AG10803 (cell line): Measurements from ENCODE around the gene LIMS2.
A peak's percentile ranks its signal among the peaks of the same experiment; 100 is the strongest.

Source experiments
- DNase-seq: peaks from one replicate; pipeline ENCODE4 v3.0.0; 2010; ENCODE audit warnings: low read depth
- H3K4me3 ChIP-seq: 2 replicates; pipeline ENCODE4 v1.5.1; 2011; ENCODE audit warnings: mild to moderate bottlenecking, low read length, control low read depth
- CTCF ChIP-seq: conservative IDR thresholded peaks from 2 replicates; pipeline ENCODE4 v1.5.1; 2011; ENCODE audit warnings: mild to moderate bottlenecking, low read length, control low read depth, inconsistent platforms

Gene LIMS2

DNA sequence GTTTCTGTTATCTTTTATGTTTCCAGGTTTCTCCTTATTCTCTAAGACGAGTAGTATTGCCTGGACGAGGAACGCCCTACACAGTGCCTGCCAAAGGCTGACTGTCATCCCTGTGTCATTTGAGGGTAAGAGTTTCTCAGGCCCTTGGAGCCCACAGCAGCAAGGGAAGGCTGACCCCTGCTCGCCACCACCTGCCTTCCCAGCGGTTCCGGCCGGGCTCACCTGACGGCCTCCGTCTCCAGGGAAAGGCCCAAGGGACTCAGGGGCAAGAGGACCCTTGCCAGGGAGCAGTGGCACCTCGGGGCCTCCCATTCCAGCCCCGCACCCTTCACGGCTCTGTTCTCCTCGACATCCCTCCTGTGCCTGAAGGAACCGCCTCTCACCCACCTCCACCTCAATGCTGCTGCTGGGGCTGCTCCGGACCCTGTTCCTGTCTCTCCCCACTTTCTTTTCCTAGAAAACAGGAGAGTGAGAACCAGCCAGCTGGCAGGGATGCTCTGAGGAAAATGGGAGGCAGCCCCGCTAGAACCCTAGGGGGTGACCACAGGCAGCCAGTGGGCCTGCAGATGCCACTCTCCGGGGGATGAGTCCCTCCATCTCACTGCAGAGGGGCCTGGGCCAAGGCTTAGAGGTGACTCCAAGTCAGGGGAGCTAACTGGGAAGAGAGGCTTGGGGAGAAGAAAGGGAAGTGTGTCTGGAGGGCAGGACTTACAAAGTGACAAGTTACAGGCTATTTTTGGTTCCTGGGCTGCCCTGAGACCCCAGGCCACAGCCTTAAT lies 1.9 kb downstream of the LIMS2 start:
- peak overlapping the region; percentile 70 for H3K4me3 ChIP-seq
- no peak for TF ChIP-seq CTCF
- DNase-seq = no peak

GRCh38 chr2:127672341-127673224 lies 2.7 kb downstream of the LIMS2 start:
- TF ChIP-seq CTCF = no peak
- H3K4me3 ChIP-seq = no peak overlapping the region; the same call in 1 of the 2 replicates
- no peak for DNase-seq

- DNase-seq = no peak
- no peak for TF ChIP-seq CTCF
- H3K4me3 ChIP-seq = no peak overlapping the region
Measured at GRCh38 chr2:127671557-127672302, 3.6 kb downstream of the LIMS2 start.

DNA sequence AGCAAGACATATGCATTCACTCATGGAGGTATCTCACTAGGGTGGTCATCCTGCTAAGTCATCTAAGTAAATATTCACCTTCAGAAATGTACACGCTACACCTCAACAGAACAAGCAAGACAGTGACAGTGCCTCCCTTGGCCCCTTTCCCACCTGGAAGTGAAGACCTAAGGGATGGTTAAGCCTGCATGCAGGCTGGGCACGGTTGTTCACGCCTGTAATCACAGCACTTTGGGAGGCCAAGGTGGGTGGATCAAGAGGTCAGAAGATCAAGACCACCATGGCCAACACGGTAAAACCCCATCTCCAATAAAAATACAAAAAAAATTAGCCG lies 4.4 kb downstream of the LIMS2 start:
- no peak for TF ChIP-seq CTCF
- DNase-seq = no peak
- no peak overlapping the region for H3K4me3 ChIP-seq

DNA sequence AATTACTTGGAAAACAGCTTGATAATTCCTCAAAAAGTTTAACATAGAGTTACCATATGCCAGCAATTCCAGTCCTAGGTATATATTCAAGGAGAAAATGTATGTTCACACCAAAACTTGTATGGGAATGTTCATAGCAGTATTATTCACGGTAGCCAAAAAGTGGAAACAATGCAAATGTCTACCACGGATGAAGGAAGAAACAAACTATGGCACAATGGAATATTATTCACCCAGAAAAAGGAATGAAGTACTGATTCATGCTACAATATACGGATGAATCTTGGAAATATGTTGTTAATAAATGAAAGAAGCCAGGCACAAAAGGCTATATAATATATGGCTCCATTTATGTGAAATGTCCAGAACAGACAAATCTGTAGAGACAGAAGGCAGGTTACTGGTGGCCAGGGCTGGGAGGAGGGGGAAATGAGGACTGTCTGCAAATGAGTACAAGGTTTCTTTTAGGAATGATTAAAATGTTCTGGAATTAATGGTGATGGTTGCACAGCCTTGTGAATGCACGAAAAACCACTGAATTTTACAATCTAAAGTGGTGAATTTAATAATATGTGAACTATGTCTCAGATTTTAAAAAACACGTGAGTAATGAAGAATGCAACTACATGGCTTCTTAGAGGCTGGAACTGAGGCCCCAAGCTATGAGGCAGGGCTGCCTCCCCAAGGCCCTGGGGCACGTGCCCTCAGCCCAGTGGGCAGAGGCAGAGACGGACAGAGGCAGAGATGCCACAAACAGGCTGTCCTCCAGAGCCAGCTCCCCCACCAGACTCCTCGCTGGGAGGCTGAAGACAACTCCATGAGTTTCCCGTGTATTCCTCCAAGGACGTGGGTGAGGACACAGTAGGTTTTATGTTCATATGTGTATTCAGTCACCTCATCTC lies 5.0 kb downstream of the LIMS2 start:
- DNase-seq = peak; percentile 52
- H3K4me3 ChIP-seq = no peak overlapping the region
- TF ChIP-seq CTCF = no peak

DNA sequence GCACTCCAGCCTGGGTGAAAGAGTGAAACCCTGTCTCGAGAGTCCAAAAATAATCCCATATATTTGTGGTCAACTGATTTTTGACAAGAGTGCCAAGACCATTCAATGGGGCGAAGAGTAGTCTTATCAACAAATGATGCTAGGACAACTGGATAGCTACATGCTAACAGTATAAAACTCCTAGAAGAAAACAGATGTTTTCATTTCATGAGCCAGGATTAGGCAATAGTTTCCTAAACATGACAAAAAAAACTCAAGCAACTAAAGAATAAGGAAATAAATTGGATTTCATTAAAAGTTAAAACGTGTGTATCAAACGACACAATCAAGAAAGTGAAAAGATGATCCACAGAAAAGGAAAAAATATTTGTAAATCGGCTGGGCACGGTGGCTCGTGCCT lies 6.3 kb downstream of the LIMS2 start:
- no peak overlapping the region for H3K4me3 ChIP-seq
- no peak for TF ChIP-seq CTCF
- DNase-seq = peak; percentile 50
